ENCODE results near the gene KIF26B. TPM values are rescaled to one million over a fixed set of nuclear protein-coding genes. Genes with fewer than 3 reads are reported as not detected.
A peak's percentile ranks its signal among the peaks of the same experiment; 100 is the strongest.

KIF26B gene
- total and polyA plus RNA-seq, 2 experiments from 2014 or later, result 2.5 to 8.0 TPM

DNA sequence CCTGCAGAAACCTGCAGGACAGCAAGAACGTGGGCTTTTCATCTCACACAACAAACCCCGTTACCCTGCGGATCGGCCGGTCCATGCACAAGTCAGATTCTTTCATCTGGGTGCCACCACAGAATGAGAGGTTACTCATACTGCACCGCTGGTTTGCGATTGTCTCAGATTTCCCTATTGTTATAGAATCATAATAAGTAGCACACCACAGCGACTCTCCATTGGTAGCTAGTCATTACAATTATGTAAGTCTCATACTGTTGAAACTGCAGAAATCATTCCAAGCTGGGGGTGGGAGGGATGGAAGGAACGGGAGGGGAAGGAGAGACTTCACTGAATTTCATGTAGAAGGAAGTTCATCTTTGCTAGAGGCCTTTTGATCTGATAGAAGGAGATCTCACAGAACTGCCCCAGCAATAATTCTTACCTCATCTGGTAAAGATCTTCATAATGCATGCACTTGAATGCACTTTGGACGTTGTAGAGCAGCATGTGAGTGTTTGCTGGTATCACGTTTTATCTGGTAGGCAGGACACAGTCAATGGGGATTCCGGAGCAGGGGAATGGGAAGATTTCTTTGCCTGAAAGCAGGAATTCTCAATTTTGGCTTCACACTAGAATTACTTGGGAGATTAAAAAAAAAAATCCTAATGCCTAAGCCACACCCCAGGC is 221.1 kb downstream of the KIF26B start:
- no peaks in the 10 kb centered on the region for H3K9me3 ChIP-seq (ENCODE audit: low read depth)
- TF ChIP-seq EZH2 (IDR thresholded peaks at IDR 0.05; ENCODE audit: insufficient read depth, poor library complexity, severe bottlenecking), result no peak
- TF ChIP-seq EZH2phosphoT487 (IDR thresholded peaks at IDR 0.05; ENCODE audit: insufficient read depth, low read depth), result no peak
- no peak overlapping the region for H3K27ac ChIP-seq
- 0 out of 2 replicates have a peak, but pooled peaks cover 8% of the 10 kb centered on the region for H3F3A ChIP-seq (ENCODE audit: insufficient read depth)
- H3K4me3 ChIP-seq, result no peak overlapping the region
- 68 to 69% methylated on average over 12 of the region's 12 CpGs for WGBS, 2 experiments (ENCODE audit: low coverage in 1 of 2, low lambda C conversion rate in 2 of 2, missing lambda C conversion rate in 2 of 2)
- H3K4me2 ChIP-seq (ENCODE audit: unreplicated experiment), result no peak overlapping the region
- in situ Hi-C loops (cut with MboI), result no loop called here
- H3K27me3 ChIP-seq (replicated peaks; ENCODE audit: insufficient read depth), result no peaks in the 10 kb centered on the region
- DNase-seq, result peak; percentile 21
- H4K20me1 ChIP-seq (ENCODE audit: insufficient read depth), result no peaks in the 10 kb centered on the region
- H3K79me2 ChIP-seq (ENCODE audit: insufficient read depth), result no peaks in the 10 kb centered on the region
- H3K4me1 ChIP-seq (ENCODE audit: insufficient read depth), result peaks cover 7% of the 10 kb centered on the region
- no peak overlapping the region for H3K9ac ChIP-seq
- H2AFZ ChIP-seq, result no peak overlapping the region
- no peaks in the 10 kb centered on the region for H3K9me2 ChIP-seq (ENCODE audit: insufficient read depth)
- H3K36me3 ChIP-seq (ENCODE audit: low read depth), result no peaks in the 10 kb centered on the region; the same call in 1 of the 2 replicates

DNA sequence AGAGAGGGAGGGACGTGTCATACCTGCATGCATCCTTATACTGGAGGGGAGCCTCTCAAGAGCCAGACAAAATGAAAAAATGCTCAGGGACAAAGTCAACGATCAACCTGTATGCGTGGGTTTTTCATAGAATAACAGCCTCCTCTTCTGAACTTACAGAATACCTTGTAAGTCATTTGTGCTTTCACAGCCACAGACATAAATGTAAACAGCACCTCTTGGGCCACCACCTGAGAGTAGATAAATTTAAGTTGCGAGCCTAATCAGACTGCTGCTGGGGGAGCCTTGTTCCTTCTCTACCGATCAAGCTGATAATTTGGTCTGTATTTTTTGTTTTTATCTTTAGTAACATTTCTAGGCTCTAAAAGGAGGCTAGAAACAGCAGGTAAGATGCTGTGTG is 223.1 kb downstream of the KIF26B start:
- no peaks in the 10 kb centered on the region for H4K20me1 ChIP-seq (ENCODE audit: insufficient read depth)
- in situ Hi-C loops (cut with MboI), result no loop called here
- H3K9ac ChIP-seq, result no peak overlapping the region
- H3K36me3 ChIP-seq (ENCODE audit: low read depth), result no peaks in the 10 kb centered on the region
- peaks cover 7% of the 10 kb centered on the region for H3K4me1 ChIP-seq (ENCODE audit: insufficient read depth)
- H3K27me3 ChIP-seq (replicated peaks; ENCODE audit: insufficient read depth), result no peaks in the 10 kb centered on the region
- no peaks in the 10 kb centered on the region for H3K79me2 ChIP-seq (ENCODE audit: insufficient read depth)
- TF ChIP-seq EZH2phosphoT487 (IDR thresholded peaks at IDR 0.05; ENCODE audit: insufficient read depth, low read depth) (no peak), EZH2 (IDR thresholded peaks at IDR 0.05; ENCODE audit: insufficient read depth, poor library complexity, severe bottlenecking) (no peak)
- no peak overlapping the region for H3K27ac ChIP-seq
- no peak overlapping the region for H3K4me3 ChIP-seq
- H3K4me2 ChIP-seq (ENCODE audit: unreplicated experiment), result no peak overlapping the region
- H3K9me2 ChIP-seq (ENCODE audit: insufficient read depth), result no peaks in the 10 kb centered on the region
- H3F3A ChIP-seq (ENCODE audit: insufficient read depth), result 0 out of 2 replicates have a peak, but pooled peaks cover 8% of the 10 kb centered on the region
- 75 to 84% methylated on average over 5 of the region's 5 CpGs for WGBS, 2 experiments (ENCODE audit: low coverage in 1 of 2, low lambda C conversion rate in 2 of 2, missing lambda C conversion rate in 2 of 2)
- no peak overlapping the region for H2AFZ ChIP-seq
- no peaks in the 10 kb centered on the region for H3K9me3 ChIP-seq (ENCODE audit: low read depth)
- DNase-seq, result no peak

DNA sequence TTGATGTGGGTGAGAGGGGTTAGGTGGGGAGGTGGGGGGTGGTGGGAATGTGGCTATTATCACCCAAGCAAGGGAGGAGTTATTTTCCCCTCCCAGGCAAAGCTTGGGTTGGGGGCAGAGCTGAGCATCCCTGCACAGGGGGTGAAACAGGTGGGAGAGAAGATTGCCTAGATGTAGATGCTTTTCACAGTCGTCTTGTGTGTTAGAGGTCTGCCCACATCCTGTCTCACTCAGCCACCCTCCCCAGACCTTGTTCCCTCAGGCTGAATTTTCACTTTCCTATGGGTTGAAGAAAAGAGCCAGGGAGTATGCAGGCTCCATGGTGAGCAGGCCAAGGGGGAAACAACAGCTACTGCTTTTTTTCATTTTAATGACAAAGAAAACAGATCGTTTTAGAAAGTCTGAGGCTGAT is 223.5 kb downstream of the KIF26B start:
- no peak for DNase-seq
- in situ Hi-C loops (cut with MboI), result no loop called here
- WGBS, 2 experiments (ENCODE audit: low coverage in 1 of 2, low lambda C conversion rate in 2 of 2, missing lambda C conversion rate in 2 of 2), result 37 to 43% methylated on average over 2 of the region's 2 CpGs
- Histone ChIP-seq H3K9ac (no peak overlapping the region), H3K27ac (no peak overlapping the region), H3K27me3 (replicated peaks; ENCODE audit: insufficient read depth) (no peaks in the 10 kb centered on the region), H3K4me2 (ENCODE audit: unreplicated experiment) (no peak overlapping the region), H3K36me3 (ENCODE audit: low read depth) (no peaks in the 10 kb centered on the region), H3K9me3 (ENCODE audit: low read depth) (no peaks in the 10 kb centered on the region), H3K4me3 (no peak overlapping the region), H3K4me1 (ENCODE audit: insufficient read depth) (peaks cover 7% of the 10 kb centered on the region), H2AFZ (no peak overlapping the region), H3K79me2 (ENCODE audit: insufficient read depth) (no peaks in the 10 kb centered on the region), H3K9me2 (ENCODE audit: insufficient read depth) (no peaks in the 10 kb centered on the region), H4K20me1 (ENCODE audit: insufficient read depth) (no peaks in the 10 kb centered on the region), H3F3A (ENCODE audit: insufficient read depth) (0 out of 2 replicates have a peak, but pooled peaks cover 8% of the 10 kb centered on the region)
- TF ChIP-seq EZH2phosphoT487 (IDR thresholded peaks at IDR 0.05; ENCODE audit: insufficient read depth, low read depth) (no peak), EZH2 (IDR thresholded peaks at IDR 0.05; ENCODE audit: insufficient read depth, poor library complexity, severe bottlenecking) (no peak)

DNA sequence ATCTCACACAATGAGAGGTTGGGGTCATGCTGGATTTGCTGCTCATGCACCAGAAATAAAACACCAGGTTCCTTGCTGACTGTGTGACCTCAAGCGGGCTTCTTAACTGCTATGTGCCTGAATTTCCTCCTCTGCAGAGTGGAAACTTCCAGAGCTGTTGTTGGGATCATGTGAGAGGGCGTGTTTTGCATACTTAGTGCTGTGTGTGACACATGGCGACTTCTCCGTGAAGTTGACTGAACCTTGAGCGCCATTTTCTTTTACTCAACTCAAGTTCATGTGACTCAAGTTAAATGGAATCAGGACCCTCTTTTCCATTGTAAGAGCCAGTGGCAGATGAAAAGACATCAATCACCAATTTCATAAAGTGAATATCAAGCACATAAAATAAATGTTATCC is 224.0 kb downstream of the KIF26B start:
- Histone ChIP-seq H3K9ac (no peak overlapping the region), H3K27me3 (replicated peaks; ENCODE audit: insufficient read depth) (no peaks in the 10 kb centered on the region), H3K4me3 (no peak overlapping the region), H2AFZ (no peak overlapping the region), H3K79me2 (ENCODE audit: insufficient read depth) (no peaks in the 10 kb centered on the region), H3K27ac (no peak overlapping the region), H3K4me1 (ENCODE audit: insufficient read depth) (peaks cover 7% of the 10 kb centered on the region), H3K36me3 (ENCODE audit: low read depth) (no peaks in the 10 kb centered on the region), H3F3A (ENCODE audit: insufficient read depth) (0 out of 2 replicates have a peak, but pooled peaks cover 8% of the 10 kb centered on the region), H3K4me2 (ENCODE audit: unreplicated experiment) (no peak overlapping the region), H4K20me1 (ENCODE audit: insufficient read depth) (no peaks in the 10 kb centered on the region), H3K9me3 (ENCODE audit: low read depth) (no peaks in the 10 kb centered on the region), H3K9me2 (ENCODE audit: insufficient read depth) (no peaks in the 10 kb centered on the region)
- WGBS, 2 experiments (ENCODE audit: low coverage in 1 of 2, low lambda C conversion rate in 2 of 2, missing lambda C conversion rate in 2 of 2), result 75 to 76% methylated on average over 5 of the region's 5 CpGs
- in situ Hi-C loops (cut with MboI), result no loop called here
- TF ChIP-seq EZH2 (IDR thresholded peaks at IDR 0.05; ENCODE audit: insufficient read depth, poor library complexity, severe bottlenecking), result no peak
- TF ChIP-seq EZH2phosphoT487 (IDR thresholded peaks at IDR 0.05; ENCODE audit: insufficient read depth, low read depth), result no peak
- DNase-seq, result no peak

All from GM23248 (cell line).